Measurements from ENCODE around the gene RAX2. TPM values are rescaled to one million over a fixed set of nuclear protein-coding genes. Genes with fewer than 3 reads are reported as not detected.
"Not testable (repeated sequence)": the region's sequence is repeated elsewhere in the genome, so short reads cannot be mapped to it uniquely, and the experiment has no call there.

RAX2 gene
- total RNA-seq, 2 experiments from 2014 or later = not detected

- H3K36me3 Mint-ChIP-seq = peaks cover 10% of the 10 kb centered on the region
- no peak overlapping the region for H3K27ac Mint-ChIP-seq
- peaks cover 14% of the 10 kb centered on the region for H3K4me1 Mint-ChIP-seq
- POLR2A ChIA-PET = interaction anchor here (1.1 to 1.2 kb wide), 2 partner anchors 19 to 43 kb away, joined by 3 read pairs; no protein-coding TSS in a partner anchor
- H3K27me3 Mint-ChIP-seq = no peaks in the 10 kb centered on the region
- DNase-seq (no peak), ATAC-seq (ENCODE audit: low read depth) (no peak)
- no peaks in the 10 kb centered on the region for H3K9me3 Mint-ChIP-seq
- H3K4me3 Mint-ChIP-seq = no peak overlapping the region
Observed at GRCh38 chr19:3769494-3769893, 2.5 kb downstream of the RAX2 start.

DNA sequence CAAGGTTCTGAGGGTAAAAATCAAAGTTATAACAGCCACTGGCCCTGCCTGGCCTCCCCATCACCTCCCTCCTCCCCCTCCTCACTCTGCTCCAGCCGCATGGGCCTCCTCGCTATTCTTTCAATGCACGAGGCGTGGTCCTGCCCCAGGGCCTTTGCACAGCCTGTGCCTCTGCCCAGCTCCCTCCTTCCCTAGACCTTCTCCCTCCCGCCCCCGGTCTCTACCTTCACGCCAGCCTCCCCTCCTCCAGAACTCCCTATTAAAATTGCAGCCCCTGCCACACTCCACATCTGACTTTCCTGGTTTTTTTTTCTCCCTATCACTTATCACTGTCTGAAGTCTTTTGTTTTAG is 3.3 kb downstream of the RAX2 start:
- Mint-ChIP-seq H3K4me1 (peaks cover 13% of the 10 kb centered on the region), H3K36me3 (peaks cover 10% of the 10 kb centered on the region), H3K27me3 (no peaks in the 10 kb centered on the region), H3K27ac (peak overlapping the region; percentile 4), H3K9me3 (no peaks in the 10 kb centered on the region), H3K4me3 (no peak overlapping the region)
- ATAC-seq (ENCODE audit: low read depth) = no peak
- no peak for DNase-seq
- POLR2A ChIA-PET = interaction anchor here (1.1 kb wide), 1 partner anchor 20 kb away, joined by 3 read pairs; no protein-coding TSS in a partner anchor

DNA sequence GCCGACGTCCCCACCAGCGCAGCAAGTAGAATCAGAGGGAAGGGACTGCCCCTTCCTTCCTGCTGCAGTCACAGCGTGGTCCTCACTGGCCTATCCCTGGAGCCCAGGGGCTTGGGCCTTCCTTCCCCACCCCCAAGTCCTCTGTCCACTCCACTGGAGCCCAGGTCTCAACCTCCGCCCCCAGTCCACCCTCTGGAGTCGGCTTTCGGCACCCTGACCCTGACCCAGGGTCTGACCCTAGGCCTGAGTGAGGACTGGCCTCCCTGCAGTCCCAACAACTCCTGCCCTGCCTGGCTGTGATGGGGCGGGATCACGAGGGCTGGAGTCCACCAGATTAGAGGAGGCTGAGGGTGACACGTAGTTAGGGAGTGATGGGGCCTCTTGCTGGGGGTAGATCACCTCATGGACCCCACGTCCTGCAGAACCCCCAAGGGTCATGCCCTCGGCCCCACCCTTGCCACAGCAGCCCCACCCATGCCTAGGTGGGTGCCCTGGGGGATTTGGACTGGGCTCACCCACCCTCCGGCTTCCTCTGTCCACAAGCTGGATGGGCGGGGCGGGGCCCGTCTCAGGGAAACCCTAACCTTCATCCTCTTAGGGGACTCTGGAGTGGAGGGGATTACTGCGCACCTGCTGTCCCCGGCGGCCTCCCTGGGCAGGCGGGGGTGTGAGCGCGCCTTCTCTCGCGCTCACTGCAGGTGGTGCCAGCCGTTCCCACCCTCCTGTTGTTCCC is 3.8 kb downstream of the RAX2 start:
- Mint-ChIP-seq H3K27ac (no peak overlapping the region), H3K4me1 (peaks cover 14% of the 10 kb centered on the region), H3K27me3 (no peaks in the 10 kb centered on the region), H3K4me3 (no peak overlapping the region), H3K9me3 (no peaks in the 10 kb centered on the region), H3K36me3 (peaks cover 10% of the 10 kb centered on the region)
- DNase-seq (no peak), ATAC-seq (ENCODE audit: low read depth) (no peak)
- POLR2A ChIA-PET = interaction anchor here (1.1 kb wide), 1 partner anchor 20 kb away, joined by 3 read pairs; no protein-coding TSS in a partner anchor

- no peak for DNase-seq
- peaks cover 18% of the 10 kb centered on the region for H3K4me1 Mint-ChIP-seq
- no peaks in the 10 kb centered on the region for H3K27me3 Mint-ChIP-seq
- peaks cover 13% of the 10 kb centered on the region for H3K36me3 Mint-ChIP-seq
- peaks cover 1% of the 10 kb centered on the region for H3K9me3 Mint-ChIP-seq
- peak overlapping the region; percentile 67 for H3K4me3 Mint-ChIP-seq
- POLR2A ChIA-PET = interaction anchor here (0.6 to 2.0 kb wide), 2 partner anchors 45 to 221 kb away, joined by 4 to 5 read pairs; no protein-coding TSS in a partner anchor
- peak overlapping the region; percentile 85 for H3K27ac Mint-ChIP-seq
- no peak for ATAC-seq (ENCODE audit: low read depth)
Observed at GRCh38 chr19:3767050-3767449, 5.0 kb downstream of the RAX2 start.

GRCh38 chr19:3766520-3766919 is 5.5 kb downstream of the RAX2 start:
- peaks cover 1% of the 10 kb centered on the region for H3K9me3 Mint-ChIP-seq
- peaks cover 23% of the 10 kb centered on the region for H3K4me1 Mint-ChIP-seq
- H3K27me3 Mint-ChIP-seq = no peaks in the 10 kb centered on the region
- peak; percentile 64 for DNase-seq
- ATAC-seq (ENCODE audit: low read depth) = no peak
- peaks cover 13% of the 10 kb centered on the region for H3K36me3 Mint-ChIP-seq
- H3K27ac Mint-ChIP-seq = peak overlapping the region; percentile 85
- peak overlapping the region; percentile 67 for H3K4me3 Mint-ChIP-seq
- POLR2A ChIA-PET = interaction anchor here (1.2 to 2.0 kb wide), 2 partner anchors 45 to 219 kb away, joined by 3 to 5 read pairs; partner anchors contain the start of gene EEF2

GRCh38 chr19:3765757-3766156 is 6.3 kb downstream of the RAX2 start:
- ATAC-seq (ENCODE audit: low read depth); DNase-seq; H3K27me3 Mint-ChIP-seq; H3K9me3 Mint-ChIP-seq; H3K4me3 Mint-ChIP-seq: not testable (repeated sequence)
- Mint-ChIP-seq H3K27ac (peak overlapping the region; percentile 85), H3K36me3 (peaks cover 16% of the 10 kb centered on the region), H3K4me1 (peaks cover 23% of the 10 kb centered on the region)
- POLR2A ChIA-PET = interaction anchor here (0.7 to 2.0 kb wide), 4 partner anchors 17 to 219 kb away, joined by 3 to 5 read pairs (median 4); partner anchors contain the start of gene EEF2

DNA sequence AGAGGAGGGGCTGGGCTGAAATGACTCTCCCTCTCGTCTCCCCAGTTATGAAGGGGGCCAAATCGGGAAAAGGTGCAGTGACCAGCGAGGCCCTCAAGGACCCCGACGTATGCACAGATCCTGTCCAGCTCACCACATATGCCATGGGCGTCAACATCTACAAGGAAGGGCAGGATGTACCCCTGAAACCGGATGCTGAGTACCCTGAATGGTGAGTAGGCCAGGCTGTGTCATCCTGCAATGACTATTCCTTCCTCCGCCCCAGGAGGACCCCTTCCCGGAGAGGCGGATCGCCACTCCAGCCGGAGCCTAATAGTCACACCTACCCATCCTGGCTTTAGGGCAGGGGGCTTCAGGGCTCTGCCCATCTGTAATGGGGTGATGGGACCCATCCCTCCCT is 6.9 kb downstream of the RAX2 start:
- Mint-ChIP-seq H3K27me3 (no peaks in the 10 kb centered on the region), H3K36me3 (peaks cover 16% of the 10 kb centered on the region), H3K27ac (no peak overlapping the region), H3K4me3 (no peak overlapping the region), H3K4me1 (peaks cover 25% of the 10 kb centered on the region), H3K9me3 (peaks cover 1% of the 10 kb centered on the region)
- POLR2A ChIA-PET = no interaction called here
- DNase-seq (no peak), ATAC-seq (ENCODE audit: low read depth) (no peak)

GRCh38 chr19:3762501-3763459 is 9.2 kb downstream of the RAX2 start, which contains the start of gene MRPL54:
Gene MRPL54 (plus strand): TSS chr19:3762682. CDS start chr19:3762701, 19 bp downstream.
- Mint-ChIP-seq H3K4me1 (peaks cover 22% of the 10 kb centered on the region), H3K4me3 (peak within 1 kb of the TSS; percentile 99), H3K36me3 (peaks cover 13% of the 10 kb centered on the region), H3K27ac (peak within 1 kb of the TSS; percentile 100), H3K27me3 (no peaks in the 10 kb centered on the region), H3K9me3 (peaks cover 1% of the 10 kb centered on the region)
- POLR2A ChIA-PET = interaction anchor here (0.6 to 4.1 kb wide), 18 partner anchors 8 to 328 kb away, joined by 3 to 54 read pairs (median 4); partner anchors contain the start of gene EEF2
- DNase-seq (peak; percentile 99), ATAC-seq (ENCODE audit: low read depth) (peak; percentile 84)

- H3K4me1 Mint-ChIP-seq = peaks cover 22% of the 10 kb centered on the region
- peak overlapping the region; percentile 100 for H3K27ac Mint-ChIP-seq
- DNase-seq (no peak), ATAC-seq (ENCODE audit: low read depth) (no peak)
- H3K4me3 Mint-ChIP-seq = peak overlapping the region; percentile 99
- POLR2A ChIA-PET = interaction anchor here (0.6 to 4.1 kb wide), 13 partner anchors 9 to 553 kb away, joined by 3 to 54 read pairs (median 6); partner anchors contain the start of gene EEF2
- peaks cover 13% of the 10 kb centered on the region for H3K36me3 Mint-ChIP-seq
- H3K27me3 Mint-ChIP-seq = no peaks in the 10 kb centered on the region
- H3K9me3 Mint-ChIP-seq = peaks cover 1% of the 10 kb centered on the region
Observed at GRCh38 chr19:3762130-3762473, 9.9 kb downstream of the RAX2 start.

GRCh38 chr19:3761382-3762129 is 10.5 kb downstream of the RAX2 start, which contains the start of gene APBA3:
Gene APBA3 (minus strand): TSS chr19:3761692. CDS start chr19:3760264, 1,428 bp downstream.
- peak; percentile 55 for ATAC-seq (ENCODE audit: low read depth)
- Mint-ChIP-seq H3K9me3 (peaks cover 1% of the 10 kb centered on the region), H3K4me1 (peaks cover 21% of the 10 kb centered on the region), H3K27ac (peak within 1 kb of the TSS; percentile 100), H3K27me3 (no peaks in the 10 kb centered on the region), H3K36me3 (peaks cover 10% of the 10 kb centered on the region), H3K4me3 (peak within 1 kb of the TSS; percentile 99)
- POLR2A ChIA-PET = interaction anchor here (0.6 to 4.1 kb wide), 8 partner anchors 18 to 554 kb away, joined by 3 to 54 read pairs (median 6); no protein-coding TSS in a partner anchor
- peak; percentile 99 for DNase-seq

- peak overlapping the region; percentile 98 for H3K27ac Mint-ChIP-seq
- H3K4me1 Mint-ChIP-seq = peaks cover 17% of the 10 kb centered on the region
- peaks cover 1% of the 10 kb centered on the region for H3K9me3 Mint-ChIP-seq
- no peak for ATAC-seq (ENCODE audit: low read depth)
- H3K36me3 Mint-ChIP-seq = peaks cover 6% of the 10 kb centered on the region
- no peak for DNase-seq
- peak overlapping the region; percentile 99 for H3K4me3 Mint-ChIP-seq
- no peaks in the 10 kb centered on the region for H3K27me3 Mint-ChIP-seq
- POLR2A ChIA-PET = interaction anchor here (0.6 to 4.1 kb wide), 5 partner anchors 21 to 101 kb away, joined by 3 to 54 read pairs (median 16); no protein-coding TSS in a partner anchor
Observed at GRCh38 chr19:3760871-3761361, 11.1 kb downstream of the RAX2 start.
